H1 (cell line): ENCODE measurements around the gene UGT1A9. TPM values are rescaled to one million over a fixed set of nuclear protein-coding genes. Genes with fewer than 3 reads are reported as not detected.

Experiments
- GTF2F1 ChIP-seq: IDR thresholded peaks from 2 replicates; pipeline ENCODE4 v1.6.1; 2012; ENCODE audit warnings: low read depth, low read length, improper control_type of control experiment, borderline replicate concordance
- MAX ChIP-seq: IDR thresholded peaks from 2 replicates; pipeline ENCODE4 v1.6.1; 2012; ENCODE audit warnings: inconsistent platforms
- POU5F1 ChIP-seq: IDR thresholded peaks from 2 replicates; pipeline ENCODE4 v1.6.1; 2011; ENCODE audit warnings: low read depth, mild to moderate bottlenecking, low read length, moderate library complexity
- SIX5 ChIP-seq: IDR thresholded peaks from 2 replicates; pipeline ENCODE4 v1.6.1; 2011; ENCODE audit warnings: mild to moderate bottlenecking, low read depth, low read length
- TEAD4 ChIP-seq: IDR thresholded peaks from 2 replicates; pipeline ENCODE4 v1.6.1; 2012; ENCODE audit warnings: low read depth, low read length, inconsistent platforms, mixed read lengths
- ZNF274 ChIP-seq: IDR thresholded peaks from 2 replicates; pipeline ENCODE4 v1.7.0; 2012; ENCODE audit warnings: low read length, borderline replicate concordance; ENCODE audit errors: extremely low read depth
- polyA plus RNA-seq, 7 experiments: library from polyadenylated mRNA; depleted of rRNA in 3 of 7; stranded (reverse) in 5 of 7; unstranded in 2 of 7; fragments of >200 nt in 5 of 7; fragments of 200-250 nt in 2 of 7; gene quantifications; 1 replicate in 5 of 7; 2 replicates in 1 of 7; 4 replicates in 1 of 7; pipeline versions ENCODE4 v1.2.1 to v1.2.3, GENCODE V29; 2011 to 2013; ENCODE audit warnings: missing spikeins in 2 of 7, mixed read lengths in 2 of 7
- total RNA-seq: library from RNA; stranded (reverse); fragmentation: NEBNext Ultra II Directional; extraction: Animal tissue kit (Norgen Biotek cat#: 25700); gene quantifications from 2 replicates; pipeline ENCODE4 v1.2.1, GENCODE V29; 2021

UGT1A9 gene
- total and polyA plus RNA-seq, 2 of the 8 experiments (the other 6 are each of a cell fraction or from before 2014, with no cell fraction given): not detected

DNA sequence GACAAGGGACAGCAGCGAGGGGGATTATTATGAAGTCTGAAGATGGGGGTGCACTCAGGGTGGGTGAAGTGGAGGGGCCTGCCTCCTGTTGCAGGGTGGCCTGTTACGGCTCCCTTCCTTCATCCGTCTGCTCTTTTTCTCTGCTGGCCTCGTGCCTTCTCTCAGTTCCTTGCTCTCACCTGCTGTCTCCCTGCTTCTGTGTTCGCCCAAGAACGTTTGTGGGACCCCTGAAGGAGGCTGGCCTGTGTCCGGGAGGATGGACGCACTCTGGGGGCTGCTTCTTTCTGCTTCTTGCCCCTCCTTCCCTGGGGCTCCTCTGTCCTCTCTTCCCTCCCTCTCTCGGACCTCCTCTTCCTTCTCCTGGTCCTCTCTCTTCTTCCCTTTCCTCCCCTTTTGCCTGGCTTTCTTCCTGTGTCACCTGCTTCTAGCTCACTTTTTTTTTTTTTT, 120.2 kb downstream of the UGT1A9 start (continued):
- no peak for TF ChIP-seq POU5F1
- TF ChIP-seq MAX: no peak
- TF ChIP-seq SIX5: no peak
- TF ChIP-seq TEAD4: no peak
- no peak for TF ChIP-seq GTF2F1
- no peak for TF ChIP-seq ZNF274
